Astrocyte (in vitro differentiated cells and primary cell): ENCODE measurements around the gene IDE. TPM values are rescaled to one million over a fixed set of nuclear protein-coding genes. Genes with fewer than 3 reads are reported as not detected.

Source experiments
- DNase-seq: peaks from one replicate; pipeline ENCODE4 v3.0.0-alpha.2; 2010; ENCODE audit warnings: low read depth
- FAIRE-seq: peaks from 2 replicates; lab custom pipeline; 2011; peaks lifted over from hg19 to GRCh38; lab: Jason Lieb, UNC
- H2AFZ ChIP-seq: 2 replicates; pipeline ENCODE4 v1.6.0; 2012; ENCODE audit warnings: low read depth, low read length, inconsistent platforms
- H3K27ac ChIP-seq: 2 replicates; pipeline ENCODE4 v1.5.1; 2011; ENCODE audit warnings: low read depth, low read length, inconsistent platforms
- H3K27me3 ChIP-seq: 2 replicates; pipeline ENCODE4 v1.6.0; 2011; ENCODE audit warnings: low read length, inconsistent platforms; ENCODE audit not compliant: insufficient read depth
- H3K36me3 ChIP-seq: 2 replicates; pipeline ENCODE4 v1.5.1; 2011; ENCODE audit warnings: low read length, inconsistent platforms; ENCODE audit not compliant: insufficient read depth
- H3K4me1 ChIP-seq: 2 replicates; pipeline ENCODE4 v1.5.1; 2011; ENCODE audit warnings: low read length, inconsistent platforms; ENCODE audit not compliant: insufficient read depth
- H3K4me2 ChIP-seq: 2 replicates; pipeline ENCODE4 v1.6.0; 2012; ENCODE audit warnings: low read length, inconsistent platforms
- H3K4me3 ChIP-seq: 2 replicates; pipeline ENCODE4 v1.5.1; 2011; ENCODE audit warnings: low read depth, mild to moderate bottlenecking, low read length, inconsistent platforms; ENCODE audit not compliant: insufficient read depth
- H3K79me2 ChIP-seq: 2 replicates; pipeline ENCODE4 v1.6.0; 2012; ENCODE audit warnings: mild to moderate bottlenecking, low read length, inconsistent platforms; ENCODE audit not compliant: insufficient read depth
- H3K9ac ChIP-seq: 2 replicates; pipeline ENCODE4 v1.6.0; 2012; ENCODE audit warnings: mild to moderate bottlenecking, low read length, inconsistent platforms
- H3K9me3 ChIP-seq: 2 replicates; pipeline ENCODE4 v1.5.1; 2012; ENCODE audit warnings: low read depth, mild to moderate bottlenecking, low read length, inconsistent platforms; ENCODE audit not compliant: insufficient read depth
- H4K20me1 ChIP-seq: 2 replicates; pipeline ENCODE4 v1.6.0; 2012; ENCODE audit warnings: low read length, inconsistent platforms; ENCODE audit not compliant: insufficient read depth
- H3K27ac Mint-ChIP-seq: one replicate; pipeline ENCODE4 v1.8.0; 2021; ENCODE audit warnings: mild to moderate bottlenecking, mixed read lengths; ENCODE audit not compliant: unreplicated experiment
- H3K27me3 Mint-ChIP-seq: one replicate; pipeline ENCODE4 v1.8.0; 2021; ENCODE audit warnings: low read depth, mixed read lengths; ENCODE audit not compliant: unreplicated experiment
- H3K36me3 Mint-ChIP-seq: one replicate; pipeline ENCODE4 v1.8.0; 2021; ENCODE audit warnings: low read depth, mixed read lengths; ENCODE audit not compliant: unreplicated experiment
- H3K4me1 Mint-ChIP-seq: one replicate; pipeline ENCODE4 v1.8.0; 2021; ENCODE audit warnings: low read depth, mixed read lengths; ENCODE audit not compliant: unreplicated experiment
- H3K4me3 Mint-ChIP-seq: one replicate; pipeline ENCODE4 v1.8.0; 2021; ENCODE audit warnings: mild to moderate bottlenecking, moderate library complexity, mixed read lengths; ENCODE audit not compliant: unreplicated experiment
- H3K9me3 Mint-ChIP-seq: one replicate; pipeline ENCODE4 v1.8.0; 2021; ENCODE audit warnings: mild to moderate bottlenecking, mixed read lengths; ENCODE audit not compliant: unreplicated experiment
- CTCF ChIP-seq: IDR thresholded peaks from 2 replicates; pipeline ENCODE4 v1.5.1; 2011; ENCODE audit warnings: low read depth, mild to moderate bottlenecking, inconsistent platforms, low read length, moderate library complexity; ENCODE audit not compliant: insufficient read depth
- EZH2 ChIP-seq: IDR thresholded peaks from 2 replicates; pipeline ENCODE4 v1.6.1; 2012; ENCODE audit warnings: mild to moderate bottlenecking, low read length, inconsistent platforms; ENCODE audit not compliant: insufficient read depth
- total RNA-seq: library from RNA; stranded (reverse); gene quantifications from 2 replicates; pipeline ENCODE4 v1.2.1, GENCODE V29; 2021

The IDE gene
- total RNA-seq, 1 donor from 2014 or later: 35.9 TPM

- TF ChIP-seq CTCF: no peak
- no peak for TF ChIP-seq EZH2
- H3K36me3 Mint-ChIP-seq: peaks cover 21% of the 10 kb centered on the region
Observed at GRCh38 chr10:92486637-92487036, 87.3 kb downstream of the IDE start.

GRCh38 chr10:92483539-92483938, 90.4 kb downstream of the IDE start:
- H2AFZ ChIP-seq: no peak overlapping the region
- FAIRE-seq: no peak
- H3K9me3 ChIP-seq: no peaks in the 10 kb centered on the region
- TF ChIP-seq CTCF (no peak), EZH2 (no peak)
- peaks cover 22% of the 10 kb centered on the region for H3K36me3 ChIP-seq
- H3K27me3 Mint-ChIP-seq: no peaks in the 10 kb centered on the region
- no peaks in the 10 kb centered on the region for H3K4me1 ChIP-seq
- no peak overlapping the region for H3K4me3 Mint-ChIP-seq
- H4K20me1 ChIP-seq: peaks cover 2% of the 10 kb centered on the region
- no peak overlapping the region for H3K27ac ChIP-seq
- no peaks in the 10 kb centered on the region for H3K27me3 ChIP-seq
- H3K36me3 Mint-ChIP-seq: peaks cover 10% of the 10 kb centered on the region
- no peaks in the 10 kb centered on the region for H3K9me3 Mint-ChIP-seq
- no peak overlapping the region for H3K9ac ChIP-seq
- H3K4me2 ChIP-seq: no peak overlapping the region
- peaks cover 2% of the 10 kb centered on the region for H3K4me1 Mint-ChIP-seq
- H3K27ac Mint-ChIP-seq: no peak overlapping the region
- no peak for DNase-seq
- H3K79me2 ChIP-seq: no peaks in the 10 kb centered on the region
- no peak overlapping the region for H3K4me3 ChIP-seq

More at GRCh38 chr10:92486637-92487036, 87.3 kb downstream of the IDE start:
- Mint-ChIP-seq H3K27ac (no peak overlapping the region), H3K9me3 (no peaks in the 10 kb centered on the region), H3K27me3 (no peaks in the 10 kb centered on the region), H3K4me3 (no peak overlapping the region), H3K4me1 (peaks cover 2% of the 10 kb centered on the region)
- peak; percentile 27 for DNase-seq
- no peaks in the 10 kb centered on the region for H3K4me1 ChIP-seq
- no peak overlapping the region for H3K27ac ChIP-seq
- peaks cover 15% of the 10 kb centered on the region for H3K36me3 ChIP-seq
- FAIRE-seq: no peak
- no peaks in the 10 kb centered on the region for H3K79me2 ChIP-seq
- H2AFZ ChIP-seq: no peak overlapping the region
- no peak overlapping the region for H3K4me3 ChIP-seq
- H3K9me3 ChIP-seq: no peaks in the 10 kb centered on the region
- H3K4me2 ChIP-seq: no peak overlapping the region
- no peak overlapping the region for H3K9ac ChIP-seq
- H4K20me1 ChIP-seq: no peaks in the 10 kb centered on the region
- no peaks in the 10 kb centered on the region for H3K27me3 ChIP-seq

GRCh38 chr10:92480413-92480812, 93.5 kb downstream of the IDE start:
- no peak overlapping the region for H3K4me3 Mint-ChIP-seq
- no peaks in the 10 kb centered on the region for H3K27me3 Mint-ChIP-seq
- H4K20me1 ChIP-seq: peaks cover 3% of the 10 kb centered on the region

More at GRCh38 chr10:92480413-92480812, 93.5 kb downstream of the IDE start:
- TF ChIP-seq EZH2: no peak
- no peak for TF ChIP-seq CTCF
- FAIRE-seq (no peak), DNase-seq (no peak)
- H3K4me1 Mint-ChIP-seq: peaks cover 2% of the 10 kb centered on the region
- no peak overlapping the region for H3K4me2 ChIP-seq
- no peaks in the 10 kb centered on the region for H3K79me2 ChIP-seq
- no peaks in the 10 kb centered on the region for H3K4me1 ChIP-seq
- no peak overlapping the region for H3K27ac Mint-ChIP-seq
- no peak overlapping the region for H3K27ac ChIP-seq
- no peak overlapping the region for H3K4me3 ChIP-seq
- H3K9me3 ChIP-seq: no peaks in the 10 kb centered on the region
- H3K36me3 Mint-ChIP-seq: peaks cover 3% of the 10 kb centered on the region
- peaks cover 20% of the 10 kb centered on the region for H3K36me3 ChIP-seq
- no peaks in the 10 kb centered on the region for H3K27me3 ChIP-seq
- H3K9me3 Mint-ChIP-seq: no peaks in the 10 kb centered on the region
- H3K9ac ChIP-seq: no peak overlapping the region
- no peak overlapping the region for H2AFZ ChIP-seq
